HEK293T (cell line): ENCODE measurements around the gene PTPRG.

Experiments used
- ARNT ChIP-seq: fragments of 450-650 bp; IDR thresholded peaks from 2 replicates; pipeline ENCODE4 v1.6.1; 2017; ENCODE audit warnings: mild to moderate bottlenecking
- BHLHE40 ChIP-seq: fragments of 450-650 bp; IDR thresholded peaks from 2 replicates; pipeline ENCODE4 v1.6.1; 2016; ENCODE audit warnings: mild to moderate bottlenecking, moderate library complexity, borderline replicate concordance
- CTBP1 ChIP-seq: fragments of 450-650 bp; IDR thresholded peaks from 2 replicates; pipeline ENCODE4 v1.6.1; 2016; ENCODE audit warnings: borderline replicate concordance
- ELF4 ChIP-seq: fragments of 450-650 bp; IDR thresholded peaks from 2 replicates; pipeline ENCODE4 v1.6.1; 2017; ENCODE audit warnings: antibody characterized with exemption
- FOXA1 ChIP-seq: fragments of 450-650 bp; IDR thresholded peaks from 2 replicates; pipeline ENCODE4 v1.6.1; 2016; ENCODE audit warnings: mild to moderate bottlenecking
- FOXK2 ChIP-seq: fragments of 450-650 bp; IDR thresholded peaks from 2 replicates; pipeline ENCODE4 v1.6.1; 2016; ENCODE audit warnings: mild to moderate bottlenecking
- FOXM1 ChIP-seq: fragments of 450-650 bp; IDR thresholded peaks from 2 replicates; pipeline ENCODE4 v1.6.1; 2017; ENCODE audit warnings: mild to moderate bottlenecking, borderline replicate concordance
- HDGF ChIP-seq: fragments of 450-650 bp; IDR thresholded peaks from 2 replicates; pipeline ENCODE4 v1.6.1; 2017; ENCODE audit warnings: antibody characterized with exemption, borderline replicate concordance
- L3MBTL2 ChIP-seq: fragments of 450-650 bp; conservative IDR thresholded peaks from 2 replicates; pipeline ENCODE4 v1.6.1; 2016; ENCODE audit warnings: mild to moderate bottlenecking
- LEF1 ChIP-seq: fragments of 450-650 bp; IDR thresholded peaks from 2 replicates; pipeline ENCODE4 v1.6.1; 2017; ENCODE audit warnings: mild to moderate bottlenecking, borderline replicate concordance
- NFRKB ChIP-seq: fragments of 450-650 bp; IDR thresholded peaks from 2 replicates; pipeline ENCODE4 v1.6.1; 2016; ENCODE audit warnings: mild to moderate bottlenecking, moderate library complexity
- SP1 ChIP-seq: fragments of 450-650 bp; IDR thresholded peaks from 2 replicates; pipeline ENCODE4 v1.6.1; 2017
- TARDBP ChIP-seq: fragments of 450-650 bp; IDR thresholded peaks from 2 replicates; pipeline ENCODE4 v1.6.1; 2016
- ZNF384 ChIP-seq: fragments of 450-650 bp; IDR thresholded peaks from 2 replicates; pipeline ENCODE4 v1.6.1; 2016

- TF ChIP-seq NFRKB (no peak), FOXM1 (no peak), BHLHE40 (no peak), TARDBP (no peak), FOXA1 (no peak), LEF1 (no peak), SP1 (no peak), L3MBTL2 (no peak), CTBP1 (no peak), ELF4 (no peak), ZNF384 (no peak), HDGF (no peak), ARNT (no peak), FOXK2 (no peak)
These were observed 141.1 kb downstream of the PTPRG start for GRCh38 chr3:61702453-61702852.
